ENCODE results near the gene SYAP1. TPM values are rescaled to one million over a fixed set of nuclear protein-coding genes. Genes with fewer than 3 reads are reported as not detected.

Gene SYAP1
- total and polyA plus RNA-seq, 10 of the 15 experiments (the other 5 are each of a cell fraction or from before 2014, with no cell fraction given): 5.9 to 29.9 (median 16.2) TPM

- no peak overlapping the region for H3K4me2 ChIP-seq (ENCODE audit: control insufficient read depth, insufficient read depth)
- SMC1A ChIA-PET (ENCODE audit: uncharacterized antibody, unreplicated experiment): no interaction called here
- in situ Hi-C loops (cut with MboI): no loop called here
- POLR2A ChIA-PET: no interaction called here
- CTCF ChIA-PET: no interaction called here
- no peak overlapping the region for H3K27ac ChIP-seq (ENCODE audit: control insufficient read depth, insufficient read depth)
- no TSS peak for BruUV-seq (replicated peaks)
- H3K4me1 ChIP-seq (ENCODE audit: control insufficient read depth, insufficient read depth, low read length): no peaks in the 10 kb centered on the region
- no peak for ATAC-seq
- no peaks in the 10 kb centered on the region for H3K79me2 ChIP-seq (ENCODE audit: control insufficient read depth, insufficient read depth, low read length)
- RAD21 ChIA-PET (ENCODE audit: unreplicated experiment): no interaction called here
- no peaks in the 10 kb centered on the region; the same call in 1 of the 2 replicates for H4K20me1 ChIP-seq (ENCODE audit: control insufficient read depth, insufficient read depth)
- H3K27me3 ChIP-seq (replicated peaks in 1 of 2; ENCODE audit: control insufficient read depth in 2 of 2, insufficient read depth in 2 of 2, low read length in 1 of 2): no peaks in the 10 kb centered on the region
- peaks cover 7 to 14% of the 10 kb centered on the region in 2 experiments; a peak in 3 of 4 replicates for H3K36me3 ChIP-seq (ENCODE audit: control insufficient read depth in 2 of 2, insufficient read depth in 2 of 2, low read length in 1 of 2)
- no peak for FAIRE-seq
- H3K4me3 ChIP-seq: no peak overlapping the region
- 94% methylated on average over 5 of the region's 5 CpGs for WGBS (ENCODE audit: insufficient coverage, insufficient replicate concordance, low lambda C conversion rate, missing lambda C conversion rate)
- intact Hi-C loops (cut with micrococcal nuclease; ENCODE audit: unreplicated experiment): no loop called here
- DNase-seq (ENCODE audit: low read depth, low spot score): no peak
- H3K9ac ChIP-seq (ENCODE audit: control insufficient read depth, insufficient read depth, low read length): no peak overlapping the region
- H2AFZ ChIP-seq (ENCODE audit: control insufficient read depth, low read depth, low read length): no peak overlapping the region
- no peaks in the 10 kb centered on the region for H3K9me3 ChIP-seq (replicated peaks; ENCODE audit: control insufficient read depth, insufficient read depth, low read length)
- TF ChIP-seq TCF7 (IDR thresholded peaks at IDR 0.05; ENCODE audit: borderline replicate concordance): no peak
- no peak for TF ChIP-seq POLR2AphosphoS2 (IDR thresholded peaks at IDR 0.05; ENCODE audit: low read depth, low read length)
- TF ChIP-seq WRNIP1 (IDR thresholded peaks at IDR 0.05; ENCODE audit: borderline replicate concordance, low read depth, low read length): no peak
- TF ChIP-seq IRF5 (IDR thresholded peaks at IDR 0.05; ENCODE audit: borderline replicate concordance): no peak
- TF ChIP-seq, protein P1, sequence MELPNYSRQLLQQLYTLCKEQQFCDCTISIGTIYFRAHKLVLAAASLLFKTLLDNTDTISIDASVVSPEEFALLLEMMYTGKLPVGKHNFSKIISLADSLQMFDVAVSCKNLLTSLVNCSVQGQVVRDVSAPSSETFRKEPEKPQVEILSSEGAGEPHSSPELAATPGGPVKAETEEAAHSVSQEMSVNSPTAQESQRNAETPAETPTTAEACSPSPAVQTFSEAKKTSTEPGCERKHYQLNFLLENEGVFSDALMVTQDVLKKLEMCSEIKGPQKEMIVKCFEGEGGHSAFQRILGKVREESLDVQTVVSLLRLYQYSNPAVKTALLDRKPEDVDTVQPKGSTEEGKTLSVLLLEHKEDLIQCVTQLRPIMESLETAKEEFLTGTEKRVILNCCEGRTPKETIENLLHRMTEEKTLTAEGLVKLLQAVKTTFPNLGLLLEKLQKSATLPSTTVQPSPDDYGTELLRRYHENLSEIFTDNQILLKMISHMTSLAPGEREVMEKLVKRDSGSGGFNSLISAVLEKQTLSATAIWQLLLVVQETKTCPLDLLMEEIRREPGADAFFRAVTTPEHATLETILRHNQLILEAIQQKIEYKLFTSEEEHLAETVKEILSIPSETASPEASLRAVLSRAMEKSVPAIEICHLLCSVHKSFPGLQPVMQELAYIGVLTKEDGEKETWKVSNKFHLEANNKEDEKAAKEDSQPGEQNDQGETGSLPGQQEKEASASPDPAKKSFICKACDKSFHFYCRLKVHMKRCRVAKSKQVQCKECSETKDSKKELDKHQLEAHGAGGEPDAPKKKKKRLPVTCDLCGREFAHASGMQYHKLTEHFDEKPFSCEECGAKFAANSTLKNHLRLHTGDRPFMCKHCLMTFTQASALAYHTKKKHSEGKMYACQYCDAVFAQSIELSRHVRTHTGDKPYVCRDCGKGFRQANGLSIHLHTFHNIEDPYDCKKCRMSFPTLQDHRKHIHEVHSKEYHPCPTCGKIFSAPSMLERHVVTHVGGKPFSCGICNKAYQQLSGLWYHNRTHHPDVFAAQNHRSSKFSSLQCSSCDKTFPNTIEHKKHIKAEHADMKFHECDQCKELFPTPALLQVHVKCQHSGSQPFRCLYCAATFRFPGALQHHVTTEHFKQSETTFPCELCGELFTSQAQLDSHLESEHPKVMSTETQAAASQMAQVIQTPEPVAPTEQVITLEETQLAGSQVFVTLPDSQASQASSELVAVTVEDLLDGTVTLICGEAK (IDR thresholded peaks at IDR 0.05; ENCODE audit: borderline replicate concordance): no peak
- no peak for TF ChIP-seq KAT2A (conservative IDR thresholded peaks at IDR 0.05; ENCODE audit: control insufficient read depth, low read depth, low read length)
- TF ChIP-seq SIN3A (IDR thresholded peaks at IDR 0.05; ENCODE audit: low read depth, low read length): no peak
- TF ChIP-seq HCFC1 (IDR thresholded peaks at IDR 0.05; ENCODE audit: low read length): no peak
- TF ChIP-seq JUNB (IDR thresholded peaks at IDR 0.05): no peak
- TF ChIP-seq RBBP5 (conservative IDR thresholded peaks at IDR 0.05): no peak
Observed at GRCh38 chrX:16745102-16745501, 25.7 kb downstream of the SYAP1 start.
